H1 (cell line): ENCODE measurements around the gene BPI. TPM values are rescaled to one million over a fixed set of nuclear protein-coding genes. Genes with fewer than 3 reads are reported as not detected.

ENCODE experiments used
- CTCF ChIA-PET: fragments of 300-600 bp; sonication (Branson Sonifier 250); formaldehyde crosslinking; loops from one replicate; lab custom pipeline; 2021; ENCODE audit not compliant: partially characterized antibody; lab: Charles Lee
- POLR2A ChIA-PET: fragments of 300-600 bp; sonication (Branson Sonifier 250); formaldehyde crosslinking; loops from one replicate; lab custom pipeline; 2021; ENCODE audit warnings: inconsistent platforms; ENCODE audit not compliant: partially characterized antibody; lab: Charles Lee
- DNase-seq, 2 experiments: peaks; one replicate each; pipeline versions ENCODE4 v3.0.0 to v3.0.0-alpha.2; 2010 to 2022; ENCODE audit warnings: low spot score in 2 of 2, low read depth in 1 of 2, mixed read lengths in 1 of 2
- FAIRE-seq: peaks from 2 replicates; lab custom pipeline; 2011; peaks lifted over from hg19 to GRCh38; lab: Jason Lieb, UNC
- H2AFZ ChIP-seq: 2 replicates; pipeline ENCODE4 v1.8.1; 2012; ENCODE audit warnings: low read length, inconsistent platforms
- H2AK5ac ChIP-seq: 2 replicates; pipeline ENCODE4 v1.6.1; 2013; ENCODE audit warnings: low read depth, low read length
- H2BK120ac ChIP-seq: replicated peaks from 2 replicates; pipeline ENCODE3; 2013; ENCODE audit warnings: low read depth, low read length, inconsistent platforms
- H2BK12ac ChIP-seq: 2 replicates; pipeline ENCODE4 v1.6.1; 2013; ENCODE audit warnings: low read depth, low read length
- H2BK15ac ChIP-seq: 2 replicates; pipeline ENCODE4 v1.6.1; 2013; ENCODE audit warnings: low read length
- H2BK20ac ChIP-seq: 2 replicates; pipeline ENCODE4 v1.6.1; 2013; ENCODE audit warnings: low read length
- H2BK5ac ChIP-seq: 2 replicates; pipeline ENCODE4 v1.6.1; 2013; ENCODE audit warnings: low read depth, low read length
- H3K14ac ChIP-seq: 2 replicates; pipeline ENCODE4 v1.6.1; 2013; ENCODE audit warnings: inconsistent platforms; ENCODE audit not compliant: insufficient read length
- H3K18ac ChIP-seq: 2 replicates; pipeline ENCODE4 v1.6.1; 2013; ENCODE audit warnings: low read length; ENCODE audit errors: extremely low read depth
- H3K23ac ChIP-seq: 2 replicates; pipeline ENCODE4 v1.6.1; 2013; ENCODE audit warnings: inconsistent platforms; ENCODE audit not compliant: insufficient read length
- H3K23me2 ChIP-seq: 2 replicates; pipeline ENCODE4 v1.6.1; 2013; ENCODE audit warnings: low read depth, low read length
- H3K27ac ChIP-seq: 2 replicates; pipeline ENCODE4 v1.6.1; 2011; ENCODE audit warnings: low read depth, low read length, inconsistent platforms
- H3K27me3 ChIP-seq, 4 experiments: replicated peaks in 1 of 4; 1 replicate in 1 of 4; 2 replicates in 3 of 4; pipeline versions ENCODE4 v1.6.1 to v1.8.1; 2011 to 2013; ENCODE audit warnings: low read length in 3 of 4, mild to moderate bottlenecking in 3 of 4, inconsistent platforms in 2 of 4, mixed read lengths in 2 of 4, moderate library complexity in 1 of 4; ENCODE audit not compliant: control insufficient read depth in 3 of 4, insufficient read depth in 3 of 4; ENCODE audit errors: extremely low read depth in 1 of 4
- H3K36me3 ChIP-seq, 4 experiments: 2 replicates each; pipeline versions ENCODE4 v1.6.1 to v1.8.1; 2011 to 2013; ENCODE audit warnings: mild to moderate bottlenecking in 4 of 4, low read length in 3 of 4, moderate library complexity in 2 of 4, control low read depth in 1 of 4, inconsistent platforms in 1 of 4; ENCODE audit not compliant: insufficient read depth in 4 of 4, control insufficient read depth in 2 of 4
- H3K4ac ChIP-seq: replicated peaks from 2 replicates; pipeline ENCODE3; 2013; ENCODE audit warnings: low read length, low read depth, mixed read lengths, inconsistent platforms; ENCODE audit not compliant: insufficient read length
- H3K4me1 ChIP-seq, 4 experiments: replicated peaks in 1 of 4; 1 replicate in 1 of 4; 2 replicates in 3 of 4; pipeline versions ENCODE4 v1.6.1 to v1.8.1; 2011 to 2013; ENCODE audit warnings: low read length in 3 of 4, inconsistent platforms in 2 of 4, mixed read lengths in 1 of 4; ENCODE audit not compliant: insufficient read depth in 4 of 4, control insufficient read depth in 3 of 4
- H3K4me2 ChIP-seq, 2 experiments: 2 replicates each; pipeline versions ENCODE4 v1.6.1 to v1.8.1; 2011 to 2013; ENCODE audit warnings: low read depth in 2 of 2, low read length in 2 of 2, control low read depth in 1 of 2, inconsistent platforms in 1 of 2, mild to moderate bottlenecking in 1 of 2; ENCODE audit not compliant: insufficient read depth in 1 of 2
- H3K4me3 ChIP-seq, 4 experiments: fragments of 200-600, 300-600 bp in 1 of 4; sonication (generic), shearing (Covaris generic), sonication (Bioruptor Twin) in 1 of 4; 2 replicates each; pipeline versions ENCODE4 v1.5.1 to v1.8.1; 2011 to 2016; ENCODE audit warnings: low read length in 4 of 4, low read depth in 3 of 4, control low read depth in 2 of 4, inconsistent platforms in 2 of 4, mild to moderate bottlenecking in 2 of 4, mixed read lengths in 1 of 4, moderate library complexity in 1 of 4; ENCODE audit not compliant: insufficient read depth in 2 of 4; ENCODE audit errors: extremely low read depth in 1 of 4
- H3K56ac ChIP-seq: replicated peaks from 2 replicates; pipeline ENCODE3; 2013; ENCODE audit warnings: low read depth, mild to moderate bottlenecking, mixed read lengths, low read length, inconsistent platforms; ENCODE audit not compliant: insufficient read length
- H3K79me1 ChIP-seq: 2 replicates; pipeline ENCODE4 v1.6.1; 2013; ENCODE audit warnings: low read depth, low read length, control low read depth
- H3K79me2 ChIP-seq, 2 experiments: 2 replicates each; pipeline versions ENCODE4 v1.6.1 to v1.8.1; 2012 to 2013; ENCODE audit warnings: low read length in 2 of 2, mild to moderate bottlenecking in 2 of 2, inconsistent platforms in 1 of 2; ENCODE audit not compliant: insufficient read depth in 2 of 2, control insufficient read depth in 1 of 2
- H3K9ac ChIP-seq, 4 experiments: replicated peaks in 1 of 4; 1 replicate in 1 of 4; 2 replicates in 3 of 4; pipeline versions ENCODE4 v1.6.1 to v1.8.1; 2011 to 2013; ENCODE audit warnings: low read depth in 3 of 4, low read length in 3 of 4, control low read depth in 2 of 4, mild to moderate bottlenecking in 2 of 4, moderate library complexity in 2 of 4, inconsistent platforms in 1 of 4; ENCODE audit errors: extremely low read depth in 1 of 4
- H3K9me3 ChIP-seq, 2 experiments: 2 replicates each; pipeline versions ENCODE4 v1.6.1 to v1.8.1; 2012 to 2013; ENCODE audit warnings: mild to moderate bottlenecking in 2 of 2, moderate library complexity in 2 of 2, control low read depth in 1 of 2, inconsistent platforms in 1 of 2, low read depth in 1 of 2, low read length in 1 of 2, mixed read lengths in 1 of 2; ENCODE audit not compliant: insufficient read depth in 2 of 2
- H4K20me1 ChIP-seq, 2 experiments: replicated peaks in 1 of 2; 2 replicates each; pipeline versions ENCODE3 to v1.8.1; 2011 to 2013; ENCODE audit warnings: inconsistent platforms in 2 of 2, low read length in 2 of 2, mild to moderate bottlenecking in 1 of 2; ENCODE audit not compliant: insufficient read depth in 2 of 2, control insufficient read depth in 1 of 2
- H4K5ac ChIP-seq: 2 replicates; pipeline ENCODE4 v1.6.1; 2013; ENCODE audit warnings: low read length, low read depth, mixed read lengths, inconsistent platforms; ENCODE audit not compliant: insufficient read length
- H4K8ac ChIP-seq: 2 replicates; pipeline ENCODE4 v1.8.0; 2013; ENCODE audit warnings: mild to moderate bottlenecking, moderate library complexity, low read length, inconsistent platforms; ENCODE audit not compliant: insufficient read depth; ENCODE audit errors: extremely low read depth
- H4K91ac ChIP-seq: replicated peaks from 2 replicates; pipeline ENCODE3; 2013; ENCODE audit warnings: low read length, mixed read lengths, inconsistent platforms; ENCODE audit not compliant: insufficient read length
- CHD1 ChIP-seq: IDR thresholded peaks from 2 replicates; pipeline ENCODE4 v1.6.1; 2012; ENCODE audit warnings: low read depth, low read length, improper control_type of control experiment
- CHD2 ChIP-seq: IDR thresholded peaks from 2 replicates; pipeline ENCODE4 v1.6.1; 2012; ENCODE audit warnings: low read length, improper control_type of control experiment
- HDAC6 ChIP-seq: IDR thresholded peaks from one replicate; pipeline ENCODE4 v1.7.1; 2012; ENCODE audit warnings: low read depth, mild to moderate bottlenecking, inconsistent platforms, low read length, moderate library complexity
- POLR2A ChIP-seq, 2 experiments: IDR thresholded peaks; 1 replicate in 1 of 2; 2 replicates in 1 of 2; pipeline ENCODE4 v1.6.1; 2011; ENCODE audit warnings: low read depth in 2 of 2, low read length in 2 of 2, mild to moderate bottlenecking in 2 of 2; ENCODE audit errors: control extremely low read depth in 1 of 2
- POU5F1 ChIP-seq: IDR thresholded peaks from 2 replicates; pipeline ENCODE4 v1.6.1; 2011; ENCODE audit warnings: low read depth, mild to moderate bottlenecking, low read length, moderate library complexity
- SP2 ChIP-seq: IDR thresholded peaks from 2 replicates; pipeline ENCODE4 v1.6.1; 2012; ENCODE audit warnings: mild to moderate bottlenecking, low read length, inconsistent platforms
- SP4 ChIP-seq: IDR thresholded peaks from 2 replicates; pipeline ENCODE4 v1.6.1; 2012; ENCODE audit warnings: low read length, inconsistent platforms
- WGBS, 2 experiments: shearing (Covaris generic) in 1 of 2; methylation state at CpG; one replicate each; pipeline versions ENCODE4 v1.1.6 to v1.1.7; 2013 to 2015; ENCODE audit warnings: low lambda C conversion rate in 2 of 2, mixed read lengths in 2 of 2, inconsistent platforms in 1 of 2, low coverage in 1 of 2, missing lambda C conversion rate in 1 of 2; ENCODE audit not compliant: insufficient replicate concordance in 2 of 2, insufficient coverage in 1 of 2, insufficient read length in 1 of 2; ENCODE audit errors: extremely low coverage in 1 of 2, missing lambda C conversion rate in 1 of 2; 5-methylcytosine and 5-hydroxymethylcytosine counted together
- polyA plus RNA-seq, 7 experiments: library from polyadenylated mRNA; depleted of rRNA in 3 of 7; stranded (reverse) in 5 of 7; unstranded in 2 of 7; fragments of >200 nt in 5 of 7; fragments of 200-250 nt in 2 of 7; gene quantifications; 1 replicate in 5 of 7; 2 replicates in 1 of 7; 4 replicates in 1 of 7; pipeline versions ENCODE4 v1.2.1 to v1.2.3, GENCODE V29; 2011 to 2013; ENCODE audit warnings: missing spikeins in 2 of 7, mixed read lengths in 2 of 7
- total RNA-seq: library from RNA; stranded (reverse); fragmentation: NEBNext Ultra II Directional; extraction: Animal tissue kit (Norgen Biotek cat#: 25700); gene quantifications from 2 replicates; pipeline ENCODE4 v1.2.1, GENCODE V29; 2021

Gene BPI
- total and polyA plus RNA-seq, 2 of the 8 experiments (the other 6 are each of a cell fraction or from before 2014, with no cell fraction given), result not detected

DNA sequence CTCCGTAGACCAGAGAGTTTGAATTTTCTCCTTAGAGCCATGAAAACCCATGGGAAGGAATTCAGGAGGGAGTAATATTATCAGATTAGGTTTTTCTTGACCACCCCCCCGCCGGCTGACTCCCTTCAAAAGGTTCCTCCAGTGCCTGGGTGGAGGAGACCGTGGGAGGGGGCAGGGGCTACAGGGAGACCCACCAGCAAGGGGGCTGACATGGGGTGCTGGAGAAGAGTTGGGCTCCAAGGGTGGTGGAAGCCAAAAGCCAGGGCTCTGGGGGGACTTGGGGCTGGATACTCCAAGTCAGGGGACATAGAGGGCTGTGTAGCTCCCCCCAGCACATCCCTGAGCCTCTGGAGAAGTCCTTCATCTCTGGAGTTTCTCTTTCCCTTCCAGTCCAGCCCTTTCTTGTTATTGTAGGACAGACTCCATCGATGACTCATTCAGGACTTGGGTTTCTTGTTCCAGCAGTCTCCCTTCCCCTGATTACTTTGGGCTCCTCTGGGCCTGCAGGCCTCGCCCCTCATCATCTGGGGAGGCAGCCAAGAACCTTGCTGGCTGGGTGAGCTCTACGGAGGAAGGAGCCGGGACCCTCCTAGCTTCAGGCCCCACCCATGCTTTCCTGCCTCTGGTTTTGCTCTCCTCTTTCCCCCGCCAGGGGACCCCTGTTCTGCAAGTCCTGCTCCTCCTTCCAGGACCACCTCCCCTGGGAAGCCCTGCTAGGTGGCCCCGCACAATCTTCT lies 32.9 kb upstream of the BPI start:
- 87% methylated on average over 10 of the region's 10 CpGs; no CpG with 5 or more reads in 1 of the 2 experiments for WGBS, 2 experiments
- no peak for TF ChIP-seq CHD1
- no peak for TF ChIP-seq CHD2
- TF ChIP-seq SP2, result no peak
- no peak for TF ChIP-seq POLR2A (IDR thresholded peaks at IDR 0.05; ENCODE audit: control extremely low read depth in 1 of 2, low read depth in 2 of 2, low read length in 2 of 2)
- TF ChIP-seq POU5F1, result no peak
- TF ChIP-seq SP4, result no peak
- no peak for TF ChIP-seq HDAC6

More for the DNA sequence above, 32.9 kb upstream of the BPI start:
- Histone ChIP-seq H3K14ac (no peak overlapping the region), H2BK12ac (no peak overlapping the region), H3K79me1 (no peaks in the 10 kb centered on the region), H3K9ac (no peak overlapping the region), H3K36me3 (no peaks in the 10 kb centered on the region), H3K4me1 (no peaks in the 10 kb centered on the region), H2BK15ac (no peak overlapping the region), H3K27me3 (no peaks in the 10 kb centered on the region), H3K23ac (no peak overlapping the region), H3K23me2 (no peaks in the 10 kb centered on the region), H3K4me2 (no peak overlapping the region), H4K8ac (no peak overlapping the region), H4K5ac (no peak overlapping the region), H2BK20ac (no peak overlapping the region), H3K18ac (no peak overlapping the region), H3K79me2 (no peaks in the 10 kb centered on the region), H3K4me3 (no peak overlapping the region), H3K56ac (no peak overlapping the region), H2BK5ac (no peak overlapping the region), H3K4ac (no peak overlapping the region), H3K9me3 (peaks cover 0 to 3% of the 10 kb centered on the region in 2 experiments; a peak in 1 of 4 replicates), H3K27ac (no peak overlapping the region), H2AK5ac (no peak overlapping the region), H4K20me1 (no peaks in the 10 kb centered on the region), H2BK120ac (no peak overlapping the region), H4K91ac (no peak overlapping the region), H2AFZ (no peak overlapping the region)
- no peak for FAIRE-seq
- no peak for DNase-seq
- CTCF ChIA-PET, result interaction anchor here (1.4 to 1.7 kb wide), 2 partner anchors 46 to 53 kb away, joined by 3 to 4 read pairs; no protein-coding TSS in a partner anchor
- POLR2A ChIA-PET, result no interaction called here
